HEK293 (cell line): Measurements from ENCODE around the gene ZNF709.

Experiments used
- BCL11B ChIP-seq: fragments of 450-650 bp; formaldehyde crosslinking; IDR thresholded peaks from 2 replicates; pipeline ENCODE4 v1.5.1; 2016; ENCODE audit warnings: low read depth, missing biosample characterization, missing genetic modification characterization
- CTCF ChIP-seq: fragments of 450-650 bp; formaldehyde crosslinking; IDR thresholded peaks from 2 replicates; pipeline ENCODE4 v1.5.1; 2016; ENCODE audit warnings: missing biosample characterization, missing genetic modification characterization
- HOXA7 ChIP-seq: sonication (generic); formaldehyde crosslinking; IDR thresholded peaks from 2 replicates; pipeline ENCODE4 v1.8.1; 2022; ENCODE audit warnings: missing genetic modification reagents, borderline replicate concordance
- TRIM28 ChIP-seq: IDR thresholded peaks from 2 replicates; pipeline ENCODE4 v1.6.1; 2011; ENCODE audit warnings: low read length, control low read depth, borderline replicate concordance
- ZBTB48 ChIP-seq: fragments of 450-650 bp; formaldehyde crosslinking; IDR thresholded peaks from 2 replicates; pipeline ENCODE4 v1.5.1; 2016; ENCODE audit warnings: missing biosample characterization, missing genetic modification characterization
- ZNF302 ChIP-seq: fragments of 450-650 bp; formaldehyde crosslinking; IDR thresholded peaks from 2 replicates; pipeline ENCODE4 v1.5.1; 2016; ENCODE audit warnings: missing biosample characterization, missing genetic modification characterization, low read depth
- ZNF513 ChIP-seq: fragments of 450-650 bp; IDR thresholded peaks from 2 replicates; pipeline ENCODE4 v1.5.1; 2018; ENCODE audit warnings: missing biosample characterization, missing genetic modification characterization
- ZNF707 ChIP-seq: fragments of 450-650 bp; formaldehyde crosslinking; IDR thresholded peaks from 2 replicates; pipeline ENCODE4 v1.5.1; 2016; ENCODE audit warnings: missing biosample characterization, missing genetic modification characterization
- ZNF776 ChIP-seq: fragments of 450-650 bp; formaldehyde crosslinking; IDR thresholded peaks from 2 replicates; pipeline ENCODE4 v1.5.0; 2017; ENCODE audit warnings: missing biosample characterization, missing genetic modification characterization, borderline replicate concordance
- ZNF837 ChIP-seq: fragments of 450-650 bp; formaldehyde crosslinking; IDR thresholded peaks from 2 replicates; pipeline ENCODE4 v1.5.1; 2016; ENCODE audit warnings: missing biosample characterization, missing genetic modification characterization
- TF ChIP-seq, protein P1 (sequence below): fragments of 450-650 bp; formaldehyde crosslinking; IDR thresholded peaks from 2 replicates; pipeline ENCODE4 v1.5.1; 2016; ENCODE audit warnings: missing biosample characterization, missing genetic modification characterization
- TF ChIP-seq, protein P2 (sequence below): fragments of 450-650 bp; formaldehyde crosslinking; IDR thresholded peaks from 2 replicates; pipeline ENCODE4 v1.5.1; 2017; ENCODE audit warnings: missing biosample characterization, missing genetic modification characterization

DNA sequence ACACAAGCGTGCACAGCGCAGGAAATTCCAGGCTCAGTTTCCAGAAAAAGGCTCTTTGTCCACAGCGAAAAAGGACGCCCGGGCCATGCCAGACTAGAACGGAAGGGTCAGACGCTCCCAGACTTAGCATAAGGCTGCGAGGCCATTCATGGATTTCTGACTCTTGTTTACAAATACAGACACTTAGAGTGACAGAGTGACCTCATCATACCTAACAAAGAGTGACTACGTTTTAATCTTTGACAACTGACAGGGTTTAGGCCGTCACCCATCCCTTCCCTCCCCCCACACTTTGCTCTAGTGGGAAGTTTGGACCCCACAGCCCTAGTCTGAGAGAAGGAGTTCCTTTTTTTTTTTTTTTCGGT lies 418 bp upstream of the ZNF709 start:
- TF ChIP-seq ZNF513 (tag by site-specific recombination) = no peak
- no peak for TF ChIP-seq BCL11B
- TF ChIP-seq TRIM28 = no peak
- TF ChIP-seq CTCF (tag by site-specific recombination) = no peak
- no peak for TF ChIP-seq HOXA7 (CRISPR knock-in tag)
- peak; percentile 3 for TF ChIP-seq ZBTB48 (tag by site-specific recombination)
- TF ChIP-seq, protein P1, sequence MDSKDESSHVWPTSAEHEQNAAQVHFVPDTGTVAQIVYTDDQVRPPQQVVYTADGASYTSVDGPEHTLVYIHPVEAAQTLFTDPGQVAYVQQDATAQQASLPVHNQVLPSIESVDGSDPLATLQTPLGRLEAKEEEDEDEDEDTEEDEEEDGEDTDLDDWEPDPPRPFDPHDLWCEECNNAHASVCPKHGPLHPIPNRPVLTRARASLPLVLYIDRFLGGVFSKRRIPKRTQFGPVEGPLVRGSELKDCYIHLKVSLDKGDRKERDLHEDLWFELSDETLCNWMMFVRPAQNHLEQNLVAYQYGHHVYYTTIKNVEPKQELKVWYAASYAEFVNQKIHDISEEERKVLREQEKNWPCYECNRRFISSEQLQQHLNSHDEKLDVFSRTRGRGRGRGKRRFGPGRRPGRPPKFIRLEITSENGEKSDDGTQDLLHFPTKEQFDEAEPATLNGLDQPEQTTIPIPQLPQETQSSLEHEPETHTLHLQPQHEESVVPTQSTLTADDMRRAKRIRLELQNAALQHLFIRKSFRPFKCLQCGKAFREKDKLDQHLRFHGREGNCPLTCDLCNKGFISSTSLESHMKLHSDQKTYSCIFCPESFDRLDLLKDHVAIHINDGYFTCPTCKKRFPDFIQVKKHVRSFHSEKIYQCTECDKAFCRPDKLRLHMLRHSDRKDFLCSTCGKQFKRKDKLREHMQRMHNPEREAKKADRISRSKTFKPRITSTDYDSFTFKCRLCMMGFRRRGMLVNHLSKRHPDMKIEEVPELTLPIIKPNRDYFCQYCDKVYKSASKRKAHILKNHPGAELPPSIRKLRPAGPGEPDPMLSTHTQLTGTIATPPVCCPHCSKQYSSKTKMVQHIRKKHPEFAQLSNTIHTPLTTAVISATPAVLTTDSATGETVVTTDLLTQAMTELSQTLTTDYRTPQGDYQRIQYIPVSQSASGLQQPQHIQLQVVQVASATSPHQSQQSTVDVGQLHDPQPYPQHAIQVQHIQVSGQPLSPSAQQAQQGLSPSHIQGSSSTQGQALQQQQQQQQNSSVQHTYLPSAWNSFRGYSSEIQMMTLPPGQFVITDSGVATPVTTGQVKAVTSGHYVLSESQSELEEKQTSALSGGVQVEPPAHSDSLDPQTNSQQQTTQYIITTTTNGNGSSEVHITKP = no peak
- no peak for TF ChIP-seq ZNF302 (tag by site-specific recombination)
- TF ChIP-seq ZNF837 (tag by site-specific recombination) = no peak
- no peak for TF ChIP-seq ZNF776 (tag by site-specific recombination)
- no peak for TF ChIP-seq ZNF707 (tag by site-specific recombination)
- TF ChIP-seq, protein P2, sequence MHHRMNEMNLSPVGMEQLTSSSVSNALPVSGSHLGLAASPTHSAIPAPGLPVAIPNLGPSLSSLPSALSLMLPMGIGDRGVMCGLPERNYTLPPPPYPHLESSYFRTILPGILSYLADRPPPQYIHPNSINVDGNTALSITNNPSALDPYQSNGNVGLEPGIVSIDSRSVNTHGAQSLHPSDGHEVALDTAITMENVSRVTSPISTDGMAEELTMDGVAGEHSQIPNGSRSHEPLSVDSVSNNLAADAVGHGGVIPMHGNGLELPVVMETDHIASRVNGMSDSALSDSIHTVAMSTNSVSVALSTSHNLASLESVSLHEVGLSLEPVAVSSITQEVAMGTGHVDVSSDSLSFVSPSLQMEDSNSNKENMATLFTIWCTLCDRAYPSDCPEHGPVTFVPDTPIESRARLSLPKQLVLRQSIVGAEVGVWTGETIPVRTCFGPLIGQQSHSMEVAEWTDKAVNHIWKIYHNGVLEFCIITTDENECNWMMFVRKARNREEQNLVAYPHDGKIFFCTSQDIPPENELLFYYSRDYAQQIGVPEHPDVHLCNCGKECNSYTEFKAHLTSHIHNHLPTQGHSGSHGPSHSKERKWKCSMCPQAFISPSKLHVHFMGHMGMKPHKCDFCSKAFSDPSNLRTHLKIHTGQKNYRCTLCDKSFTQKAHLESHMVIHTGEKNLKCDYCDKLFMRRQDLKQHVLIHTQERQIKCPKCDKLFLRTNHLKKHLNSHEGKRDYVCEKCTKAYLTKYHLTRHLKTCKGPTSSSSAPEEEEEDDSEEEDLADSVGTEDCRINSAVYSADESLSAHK = no peak
